ENCODE results near the gene AGT. TPM values are rescaled to one million over a fixed set of nuclear protein-coding genes. Genes with fewer than 3 reads are reported as not detected.

The AGT gene
- total RNA-seq, 2 donors from 2014 or later: 4.1 to 5.3 TPM

- TF ChIP-seq, protein P1, sequence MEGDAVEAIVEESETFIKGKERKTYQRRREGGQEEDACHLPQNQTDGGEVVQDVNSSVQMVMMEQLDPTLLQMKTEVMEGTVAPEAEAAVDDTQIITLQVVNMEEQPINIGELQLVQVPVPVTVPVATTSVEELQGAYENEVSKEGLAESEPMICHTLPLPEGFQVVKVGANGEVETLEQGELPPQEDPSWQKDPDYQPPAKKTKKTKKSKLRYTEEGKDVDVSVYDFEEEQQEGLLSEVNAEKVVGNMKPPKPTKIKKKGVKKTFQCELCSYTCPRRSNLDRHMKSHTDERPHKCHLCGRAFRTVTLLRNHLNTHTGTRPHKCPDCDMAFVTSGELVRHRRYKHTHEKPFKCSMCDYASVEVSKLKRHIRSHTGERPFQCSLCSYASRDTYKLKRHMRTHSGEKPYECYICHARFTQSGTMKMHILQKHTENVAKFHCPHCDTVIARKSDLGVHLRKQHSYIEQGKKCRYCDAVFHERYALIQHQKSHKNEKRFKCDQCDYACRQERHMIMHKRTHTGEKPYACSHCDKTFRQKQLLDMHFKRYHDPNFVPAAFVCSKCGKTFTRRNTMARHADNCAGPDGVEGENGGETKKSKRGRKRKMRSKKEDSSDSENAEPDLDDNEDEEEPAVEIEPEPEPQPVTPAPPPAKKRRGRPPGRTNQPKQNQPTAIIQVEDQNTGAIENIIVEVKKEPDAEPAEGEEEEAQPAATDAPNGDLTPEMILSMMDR (IDR thresholded peaks at IDR 0.05): no peak
- H3K36me3 ChIP-seq: peaks cover 18% of the 10 kb centered on the region
- intact Hi-C loops (cut with DNase I): no loop called here
Observed at GRCh38 chr1:230693221-230693620, 20.7 kb downstream of the AGT start.

GRCh38 chr1:230691615-230692014 is 22.3 kb downstream of the AGT start:
- Histone ChIP-seq H3K36me3 (peaks cover 22% of the 10 kb centered on the region), H3K27me3 (no peaks in the 10 kb centered on the region), H3K27ac (no peak overlapping the region), H3K9me3 (no peaks in the 10 kb centered on the region), H3K9ac (ENCODE audit: low read depth in 2 of 2, low read length in 2 of 2) (no peak overlapping the region), H3K4me1 (no peaks in the 10 kb centered on the region), H3K4me3 (no peak overlapping the region)
- TF ChIP-seq, protein P1 (IDR thresholded peaks at IDR 0.05): no peak
- intact Hi-C loops (cut with DNase I): no loop called here
- no peak for DNase-seq

More at GRCh38 chr1:230693221-230693620, 20.7 kb downstream of the AGT start:
- no peak overlapping the region for H3K4me3 ChIP-seq
- H3K4me1 ChIP-seq: no peaks in the 10 kb centered on the region
- no peak overlapping the region for H3K9ac ChIP-seq (ENCODE audit: low read depth in 2 of 2, low read length in 2 of 2)
- no peak for DNase-seq
- H3K27me3 ChIP-seq: no peaks in the 10 kb centered on the region
- no peaks in the 10 kb centered on the region for H3K9me3 ChIP-seq
- no peak overlapping the region for H3K27ac ChIP-seq

DNA sequence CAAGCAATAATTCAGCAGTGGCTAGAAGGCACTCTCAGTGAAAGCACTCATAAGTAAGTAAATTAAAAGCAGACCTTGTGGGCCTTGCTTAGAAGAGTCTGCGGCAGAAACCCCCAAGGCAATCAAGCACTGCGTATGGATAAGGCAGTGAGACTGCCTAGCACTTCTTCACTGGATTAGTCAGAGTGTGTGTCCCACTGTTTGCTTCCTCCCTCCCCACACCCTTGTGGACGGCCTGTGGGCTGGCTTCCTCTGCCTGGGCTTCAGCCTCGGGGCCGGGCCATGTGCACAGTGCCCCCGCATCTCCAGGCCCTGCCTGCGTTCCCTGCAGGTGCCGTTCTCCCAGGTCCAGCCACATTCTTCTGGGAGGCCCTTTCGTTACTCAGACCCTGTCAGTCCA is 23.8 kb downstream of the AGT start:
- Histone ChIP-seq H3K27me3 (no peaks in the 10 kb centered on the region), H3K36me3 (peaks cover 25% of the 10 kb centered on the region), H3K9ac (ENCODE audit: low read depth in 2 of 2, low read length in 2 of 2) (no peak overlapping the region), H3K9me3 (no peaks in the 10 kb centered on the region), H3K4me3 (no peak overlapping the region), H3K27ac (no peak overlapping the region), H3K4me1 (no peaks in the 10 kb centered on the region)
- intact Hi-C loops (cut with DNase I): no loop called here
- TF ChIP-seq, protein P1 (IDR thresholded peaks at IDR 0.05): no peak
- DNase-seq: no peak

- no peak overlapping the region for H3K27ac ChIP-seq
- TF ChIP-seq, protein P1 (IDR thresholded peaks at IDR 0.05): no peak
- no peak for DNase-seq
- H3K4me3 ChIP-seq: no peak overlapping the region
- H3K9ac ChIP-seq (ENCODE audit: low read depth in 2 of 2, low read length in 2 of 2): no peak overlapping the region
- H3K9me3 ChIP-seq: no peaks in the 10 kb centered on the region
- H3K4me1 ChIP-seq: no peaks in the 10 kb centered on the region
- H3K36me3 ChIP-seq: peaks cover 27% of the 10 kb centered on the region
- intact Hi-C loops (cut with DNase I): no loop called here
- H3K27me3 ChIP-seq: no peaks in the 10 kb centered on the region
Observed at GRCh38 chr1:230686747-230687146, 27.2 kb downstream of the AGT start.

DNA sequence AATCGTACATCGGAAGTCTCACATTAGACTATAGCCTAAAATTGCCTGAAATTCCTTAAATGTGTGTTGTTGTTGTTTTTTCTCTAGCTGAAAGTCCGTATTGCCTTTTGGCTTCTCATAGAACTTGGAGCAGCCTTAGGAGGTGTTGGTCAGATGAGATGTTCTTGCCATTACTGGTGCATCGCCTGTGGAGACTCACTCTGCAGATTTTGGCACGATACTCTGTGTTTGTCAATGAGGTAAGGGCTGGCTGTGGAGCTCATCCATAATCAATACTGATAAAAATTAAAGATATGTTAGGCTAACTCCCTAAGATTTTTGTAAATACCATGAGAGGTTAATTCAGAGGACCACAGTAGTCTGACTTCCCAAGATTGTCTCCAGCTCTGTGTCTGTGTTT is 28.9 kb downstream of the AGT start:
- intact Hi-C loops (cut with DNase I): no loop called here
- no peak overlapping the region for H3K4me3 ChIP-seq
- H3K36me3 ChIP-seq: peaks cover 16% of the 10 kb centered on the region
- H3K27ac ChIP-seq: no peak overlapping the region
- TF ChIP-seq, protein P1 (IDR thresholded peaks at IDR 0.05): no peak
- no peaks in the 10 kb centered on the region for H3K27me3 ChIP-seq
- no peak for DNase-seq
- H3K9me3 ChIP-seq: no peaks in the 10 kb centered on the region
- H3K9ac ChIP-seq (ENCODE audit: low read depth in 2 of 2, low read length in 2 of 2): no peak overlapping the region
- H3K4me1 ChIP-seq: no peaks in the 10 kb centered on the region

DNA sequence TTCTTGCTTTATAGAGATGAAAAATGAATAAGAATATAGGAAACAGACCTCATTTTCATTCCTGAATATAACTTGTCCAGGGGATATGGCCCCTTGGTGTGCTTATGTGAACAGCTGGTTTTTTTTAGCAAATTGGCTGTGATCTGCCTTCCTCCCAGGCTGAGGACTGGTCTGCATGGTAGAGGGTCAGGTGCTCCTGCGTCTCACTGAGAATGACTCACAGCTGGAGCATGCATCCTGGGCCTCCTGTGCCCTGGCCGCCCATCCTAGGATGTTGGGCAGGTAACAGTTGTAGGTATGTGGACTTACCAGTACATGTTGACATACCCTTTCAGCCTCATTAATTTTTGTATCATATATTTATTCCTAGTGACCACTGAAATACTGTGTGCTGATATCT is 29.8 kb downstream of the AGT start:
- no peak overlapping the region for H3K9ac ChIP-seq (ENCODE audit: low read depth in 2 of 2, low read length in 2 of 2)
- H3K4me3 ChIP-seq: no peak overlapping the region
- TF ChIP-seq, protein P1 (IDR thresholded peaks at IDR 0.05): no peak
- no peaks in the 10 kb centered on the region for H3K27me3 ChIP-seq
- no peak overlapping the region for H3K27ac ChIP-seq
- no peaks in the 10 kb centered on the region for H3K9me3 ChIP-seq
- no peaks in the 10 kb centered on the region for H3K4me1 ChIP-seq
- peaks cover 10% of the 10 kb centered on the region for H3K36me3 ChIP-seq
- DNase-seq: no peak
- intact Hi-C loops (cut with DNase I): no loop called here
